GM23338 (cell line): ENCODE data around the gene TENT4A. TPM values are rescaled to one million over a fixed set of nuclear protein-coding genes. Genes with fewer than 3 reads are reported as not detected.

Source experiments
- ATAC-seq: fragments of 200-7000 bp; cut with Tn5 transposase; 3 replicates; pipeline ENCODE4 v1.9.1; 2020
- DNase-seq: peaks from one replicate; pipeline ENCODE4 v3.0.0-alpha.2; 2015; ENCODE audit warnings: low spot score
- H2AFZ ChIP-seq: fragments of 200-600 bp; sonication (generic); 2 replicates; pipeline ENCODE4 v1.8.0; 2016; ENCODE audit warnings: antibody characterized with exemption, mild to moderate bottlenecking, moderate library complexity
- H3F3A ChIP-seq: fragments of 200-600 bp; sonication (generic); replicated peaks from 2 replicates; pipeline ENCODE4 v1.8.0; 2017; ENCODE audit warnings: antibody characterized with exemption, mixed run types, low read depth
- H3K27ac ChIP-seq: fragments of 200-600 bp; sonication (generic); 2 replicates; pipeline ENCODE4 v1.6.1; 2016; ENCODE audit warnings: low read depth
- H3K27me3 ChIP-seq: fragments of 200-600 bp; sonication (generic); 2 replicates; pipeline ENCODE4 v1.8.0; 2016; ENCODE audit warnings: mild to moderate bottlenecking, mixed run types, moderate library complexity; ENCODE audit not compliant: insufficient read depth
- H3K36me3 ChIP-seq: fragments of 200-600 bp; sonication (generic); 2 replicates; pipeline ENCODE4 v1.8.0; 2016; ENCODE audit warnings: mild to moderate bottlenecking; ENCODE audit not compliant: insufficient read depth
- H3K4me1 ChIP-seq: fragments of 200-600 bp; sonication (generic); 2 replicates; pipeline ENCODE4 v1.8.0; 2016; ENCODE audit warnings: mild to moderate bottlenecking, moderate library complexity; ENCODE audit not compliant: insufficient read depth
- H3K4me2 ChIP-seq: fragments of 200-600 bp; sonication (generic); 2 replicates; pipeline ENCODE4 v1.7.1; 2017; ENCODE audit warnings: mixed run types
- H3K4me3 ChIP-seq: fragments of 200-600 bp; sonication (generic); 2 replicates; pipeline ENCODE4 v1.6.1; 2016; ENCODE audit warnings: mixed run types
- H3K79me2 ChIP-seq: fragments of 200-600 bp; sonication (generic); replicated peaks from 2 replicates; pipeline ENCODE4 v1.8.0; 2017; ENCODE audit warnings: mild to moderate bottlenecking; ENCODE audit not compliant: insufficient read depth
- H3K9me2 ChIP-seq: fragments of 200-600 bp; sonication (generic); 2 replicates; pipeline ENCODE4 v1.8.0; 2017; ENCODE audit not compliant: insufficient read depth
- H4K20me1 ChIP-seq: fragments of 200-600 bp; sonication (generic); replicated peaks from 2 replicates; pipeline ENCODE4 v1.8.0; 2017; ENCODE audit warnings: mild to moderate bottlenecking; ENCODE audit not compliant: insufficient read depth
- H3K27ac Mint-ChIP-seq: 2 replicates; pipeline ENCODE4 v1.8.0; 2020; ENCODE audit warnings: inconsistent platforms, mild to moderate bottlenecking, moderate library complexity, mixed read lengths
- H3K27me3 Mint-ChIP-seq: 3 replicates; pipeline ENCODE4 v1.8.0; 2022; ENCODE audit warnings: low read depth, mild to moderate bottlenecking, moderate library complexity, mixed read lengths, inconsistent platforms; ENCODE audit not compliant: insufficient read depth, poor library complexity
- H3K36me3 Mint-ChIP-seq: 3 replicates; pipeline ENCODE4 v1.8.0; 2021; ENCODE audit warnings: low read depth, mild to moderate bottlenecking, inconsistent platforms, moderate library complexity, mixed read lengths
- H3K4me1 Mint-ChIP-seq: 3 replicates; pipeline ENCODE4 v1.8.0; 2020; ENCODE audit warnings: mild to moderate bottlenecking, inconsistent platforms, mixed read lengths
- H3K4me3 Mint-ChIP-seq: 3 replicates; pipeline ENCODE4 v1.8.0; 2021; ENCODE audit warnings: moderate library complexity, mild to moderate bottlenecking, inconsistent platforms, mixed read lengths
- H3K9me3 Mint-ChIP-seq: 3 replicates; pipeline ENCODE4 v1.8.0; 2020; ENCODE audit warnings: moderate library complexity, mild to moderate bottlenecking, inconsistent platforms, mixed read lengths
- CREB1 ChIP-seq: fragments of 250-450 bp; sonication (Bioruptor Pico); IDR thresholded peaks from 2 replicates; pipeline ENCODE4 v1.5.0; 2020; ENCODE audit warnings: low read depth, mild to moderate bottlenecking, moderate library complexity
- ETS1 ChIP-seq: IDR thresholded peaks from 2 replicates; pipeline ENCODE4 v1.6.1; 2016; ENCODE audit warnings: antibody characterized with exemption
- EZH2 ChIP-seq: fragments of 200-600 bp; sonication (generic); IDR thresholded peaks from one replicate; pipeline ENCODE4 v1.8.0; 2017; ENCODE audit warnings: antibody characterized with exemption, mild to moderate bottlenecking, low read depth; ENCODE audit not compliant: unreplicated experiment
- EZH2phosphoT487 ChIP-seq: fragments of 200-600 bp; sonication (generic); IDR thresholded peaks from one replicate; pipeline ENCODE4 v1.8.1; 2018; ENCODE audit warnings: antibody characterized with exemption; ENCODE audit not compliant: unreplicated experiment
- JUNB ChIP-seq: IDR thresholded peaks from one replicate; pipeline ENCODE4 v1.6.1; 2016; ENCODE audit warnings: antibody characterized with exemption; ENCODE audit not compliant: unreplicated experiment
- polyA plus RNA-seq: library from polyadenylated mRNA; unstranded; fragments of >200 nt; fragmentation: Nextera tagmentation; extraction: Ambion mirVana; gene quantifications from 2 replicates; pipeline ENCODE4 v1.2.1, GENCODE V29; 2016
- total RNA-seq: library from RNA; depleted of rRNA; stranded (reverse); fragments of >200 nt; shearing (Covaris generic); gene quantifications from 2 replicates; pipeline ENCODE4 v1.2.3, GENCODE V29; 2014
- TF ChIP-seq, protein P1 (sequence below): fragments of 250-450 bp; sonication (Bioruptor Pico); IDR thresholded peaks from 2 replicates; pipeline ENCODE4 v1.5.0; 2020; ENCODE audit warnings: mild to moderate bottlenecking, moderate library complexity
- TF ChIP-seq, protein P2 (sequence below), 2 experiments: fragments of 200-600 bp in 1 of 2; sonication (generic) in 1 of 2; conservative IDR thresholded peaks; 2 replicates each; pipeline versions ENCODE4 v1.5.1 to v1.6.1; 2016 to 2017; ENCODE audit warnings: antibody characterized with exemption in 2 of 2, low read depth in 2 of 2, mild to moderate bottlenecking in 2 of 2, moderate library complexity in 1 of 2

The TENT4A gene
- total and polyA plus RNA-seq, 2 experiments from 2014 or later: 5.3 to 24.0 TPM

DNA sequence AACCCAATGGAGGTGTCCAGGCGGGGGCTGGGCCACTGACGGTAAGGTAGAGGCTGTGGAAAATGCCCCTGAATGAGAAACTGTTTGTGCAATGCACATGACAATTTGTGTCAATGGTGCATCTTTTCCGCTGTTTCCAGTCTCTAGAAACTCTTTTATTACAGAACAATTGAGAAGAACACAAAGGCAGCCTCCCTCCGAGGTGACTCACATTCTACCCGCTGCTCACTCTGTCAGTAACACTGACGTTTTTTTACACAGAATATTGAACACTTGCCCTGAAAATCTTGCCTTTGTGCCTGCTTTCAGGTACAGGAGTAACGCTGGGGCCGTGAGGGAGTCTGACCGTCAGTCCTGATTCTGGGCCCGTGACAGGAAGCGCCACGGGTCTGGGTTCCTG, 11.7 kb upstream of the TENT4A start:
- H3K36me3 ChIP-seq: no peaks in the 10 kb centered on the region
- Mint-ChIP-seq H3K27me3 (no peaks in the 10 kb centered on the region), H3K9me3 (no peaks in the 10 kb centered on the region), H3K4me3 (no peak overlapping the region), H3K36me3 (no peaks in the 10 kb centered on the region), H3K27ac (no peak overlapping the region), H3K4me1 (peaks cover 24% of the 10 kb centered on the region)
- DNase-seq (no peak), ATAC-seq (peak; percentile 18; the same call in 2 of the 3 replicates)
- no peak overlapping the region for H3K4me2 ChIP-seq
- peaks cover 16% of the 10 kb centered on the region; the same call in 1 of the 2 replicates for H3K4me1 ChIP-seq
- no peaks in the 10 kb centered on the region for H3F3A ChIP-seq
- H3K9me2 ChIP-seq: no peaks in the 10 kb centered on the region
- H3K27me3 ChIP-seq: no peaks in the 10 kb centered on the region
- no peaks in the 10 kb centered on the region for H3K79me2 ChIP-seq
- H3K4me3 ChIP-seq: no peak overlapping the region
- H3K27ac ChIP-seq: no peak overlapping the region
- no peak for TF ChIP-seq EZH2
- H2AFZ ChIP-seq: peak overlapping the region; percentile 77; the same call in 1 of the 2 replicates
- H4K20me1 ChIP-seq: no peaks in the 10 kb centered on the region

DNA sequence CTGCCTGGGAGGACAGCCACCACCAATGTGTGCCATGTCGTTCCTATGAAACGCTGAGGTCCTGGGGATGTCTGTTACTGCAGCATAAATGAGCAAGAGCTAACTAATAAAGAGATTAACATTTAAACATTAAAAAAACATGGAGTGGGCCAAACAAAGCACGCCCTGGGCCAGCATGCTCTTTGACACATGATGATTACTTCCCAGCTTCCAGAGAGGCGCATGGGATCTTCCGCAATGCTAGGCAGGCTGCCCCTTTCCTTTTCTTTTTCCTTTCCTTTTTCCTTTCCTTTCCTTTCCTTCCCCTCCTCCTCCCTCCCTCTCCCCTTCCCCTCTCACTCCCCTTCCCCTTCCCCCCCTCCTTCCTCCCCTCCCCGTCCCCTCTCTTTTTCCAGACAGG, 10.6 kb upstream of the TENT4A start:
- H3K4me2 ChIP-seq: no peak overlapping the region

More for the DNA sequence above, 10.6 kb upstream of the TENT4A start:
- DNase-seq: no peak
- no peak overlapping the region for H3K4me3 Mint-ChIP-seq
- Histone ChIP-seq H3K27me3 (no peaks in the 10 kb centered on the region), H3K4me1 (peaks cover 16% of the 10 kb centered on the region; the same call in 1 of the 2 replicates), H3K79me2 (no peaks in the 10 kb centered on the region), H3K4me3 (no peak overlapping the region), H4K20me1 (no peaks in the 10 kb centered on the region), H3F3A (no peaks in the 10 kb centered on the region), H3K9me2 (no peaks in the 10 kb centered on the region), H2AFZ (no peak overlapping the region), H3K27ac (no peak overlapping the region), H3K36me3 (no peaks in the 10 kb centered on the region)
- H3K9me3 Mint-ChIP-seq: no peaks in the 10 kb centered on the region
- H3K4me1 Mint-ChIP-seq: peaks cover 24% of the 10 kb centered on the region
- H3K36me3 Mint-ChIP-seq: no peaks in the 10 kb centered on the region
- TF ChIP-seq EZH2phosphoT487 (no peak), CREB1 (CRISPR knock-in tag) (no peak), ETS1 (no peak), JUNB (no peak)
- TF ChIP-seq, protein P1, sequence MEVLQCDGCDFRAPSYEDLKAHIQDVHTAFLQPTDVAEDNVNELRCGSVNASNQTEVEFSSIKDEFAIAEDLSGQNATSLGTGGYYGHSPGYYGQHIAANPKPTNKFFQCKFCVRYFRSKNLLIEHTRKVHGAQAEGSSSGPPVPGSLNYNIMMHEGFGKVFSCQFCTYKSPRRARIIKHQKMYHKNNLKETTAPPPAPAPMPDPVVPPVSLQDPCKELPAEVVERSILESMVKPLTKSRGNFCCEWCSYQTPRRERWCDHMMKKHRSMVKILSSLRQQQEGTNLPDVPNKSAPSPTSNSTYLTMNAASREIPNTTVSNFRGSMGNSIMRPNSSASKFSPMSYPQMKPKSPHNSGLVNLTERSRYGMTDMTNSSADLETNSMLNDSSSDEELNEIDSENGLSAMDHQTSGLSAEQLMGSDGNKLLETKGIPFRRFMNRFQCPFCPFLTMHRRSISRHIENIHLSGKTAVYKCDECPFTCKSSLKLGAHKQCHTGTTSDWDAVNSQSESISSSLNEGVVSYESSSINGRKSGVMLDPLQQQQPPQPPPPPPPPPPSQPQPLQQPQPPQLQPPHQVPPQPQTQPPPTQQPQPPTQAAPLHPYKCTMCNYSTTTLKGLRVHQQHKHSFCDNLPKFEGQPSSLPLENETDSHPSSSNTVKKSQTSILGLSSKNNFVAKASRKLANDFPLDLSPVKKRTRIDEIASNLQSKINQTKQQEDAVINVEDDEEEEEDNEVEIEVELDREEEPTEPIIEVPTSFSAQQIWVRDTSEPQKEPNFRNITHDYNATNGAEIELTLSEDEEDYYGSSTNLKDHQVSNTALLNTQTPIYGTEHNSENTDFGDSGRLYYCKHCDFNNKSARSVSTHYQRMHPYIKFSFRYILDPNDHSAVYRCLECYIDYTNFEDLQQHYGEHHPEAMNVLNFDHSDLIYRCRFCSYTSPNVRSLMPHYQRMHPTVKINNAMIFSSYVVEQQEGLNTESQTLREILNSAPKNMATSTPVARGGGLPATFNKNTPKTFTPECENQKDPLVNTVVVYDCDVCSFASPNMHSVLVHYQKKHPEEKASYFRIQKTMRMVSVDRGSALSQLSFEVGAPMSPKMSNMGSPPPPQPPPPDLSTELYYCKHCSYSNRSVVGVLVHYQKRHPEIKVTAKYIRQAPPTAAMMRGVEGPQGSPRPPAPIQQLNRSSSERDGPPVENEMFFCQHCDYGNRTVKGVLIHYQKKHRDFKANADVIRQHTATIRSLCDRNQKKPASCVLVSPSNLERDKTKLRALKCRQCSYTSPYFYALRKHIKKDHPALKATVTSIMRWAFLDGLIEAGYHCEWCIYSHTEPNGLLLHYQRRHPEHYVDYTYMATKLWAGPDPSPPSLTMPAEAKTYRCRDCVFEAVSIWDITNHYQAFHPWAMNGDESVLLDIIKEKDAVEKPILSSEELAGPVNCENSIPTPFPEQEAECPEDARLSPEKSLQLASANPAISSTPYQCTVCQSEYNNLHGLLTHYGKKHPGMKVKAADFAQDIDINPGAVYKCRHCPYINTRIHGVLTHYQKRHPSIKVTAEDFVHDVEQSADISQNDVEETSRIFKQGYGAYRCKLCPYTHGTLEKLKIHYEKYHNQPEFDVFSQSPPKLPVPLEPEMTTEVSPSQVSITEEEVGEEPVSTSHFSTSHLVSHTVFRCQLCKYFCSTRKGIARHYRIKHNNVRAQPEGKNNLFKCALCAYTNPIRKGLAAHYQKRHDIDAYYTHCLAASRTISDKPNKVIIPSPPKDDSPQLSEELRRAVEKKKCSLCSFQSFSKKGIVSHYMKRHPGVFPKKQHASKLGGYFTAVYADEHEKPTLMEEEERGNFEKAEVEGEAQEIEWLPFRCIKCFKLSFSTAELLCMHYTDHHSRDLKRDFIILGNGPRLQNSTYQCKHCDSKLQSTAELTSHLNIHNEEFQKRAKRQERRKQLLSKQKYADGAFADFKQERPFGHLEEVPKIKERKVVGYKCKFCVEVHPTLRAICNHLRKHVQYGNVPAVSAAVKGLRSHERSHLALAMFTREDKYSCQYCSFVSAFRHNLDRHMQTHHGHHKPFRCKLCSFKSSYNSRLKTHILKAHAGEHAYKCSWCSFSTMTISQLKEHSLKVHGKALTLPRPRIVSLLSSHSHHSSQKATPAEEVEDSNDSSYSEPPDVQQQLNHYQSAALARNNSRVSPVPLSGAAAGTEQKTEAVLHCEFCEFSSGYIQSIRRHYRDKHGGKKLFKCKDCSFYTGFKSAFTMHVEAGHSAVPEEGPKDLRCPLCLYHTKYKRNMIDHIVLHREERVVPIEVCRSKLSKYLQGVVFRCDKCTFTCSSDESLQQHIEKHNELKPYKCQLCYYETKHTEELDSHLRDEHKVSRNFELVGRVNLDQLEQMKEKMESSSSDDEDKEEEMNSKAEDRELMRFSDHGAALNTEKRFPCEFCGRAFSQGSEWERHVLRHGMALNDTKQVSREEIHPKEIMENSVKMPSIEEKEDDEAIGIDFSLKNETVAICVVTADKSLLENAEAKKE (CRISPR knock-in tag): no peak
- TF ChIP-seq, protein P2, sequence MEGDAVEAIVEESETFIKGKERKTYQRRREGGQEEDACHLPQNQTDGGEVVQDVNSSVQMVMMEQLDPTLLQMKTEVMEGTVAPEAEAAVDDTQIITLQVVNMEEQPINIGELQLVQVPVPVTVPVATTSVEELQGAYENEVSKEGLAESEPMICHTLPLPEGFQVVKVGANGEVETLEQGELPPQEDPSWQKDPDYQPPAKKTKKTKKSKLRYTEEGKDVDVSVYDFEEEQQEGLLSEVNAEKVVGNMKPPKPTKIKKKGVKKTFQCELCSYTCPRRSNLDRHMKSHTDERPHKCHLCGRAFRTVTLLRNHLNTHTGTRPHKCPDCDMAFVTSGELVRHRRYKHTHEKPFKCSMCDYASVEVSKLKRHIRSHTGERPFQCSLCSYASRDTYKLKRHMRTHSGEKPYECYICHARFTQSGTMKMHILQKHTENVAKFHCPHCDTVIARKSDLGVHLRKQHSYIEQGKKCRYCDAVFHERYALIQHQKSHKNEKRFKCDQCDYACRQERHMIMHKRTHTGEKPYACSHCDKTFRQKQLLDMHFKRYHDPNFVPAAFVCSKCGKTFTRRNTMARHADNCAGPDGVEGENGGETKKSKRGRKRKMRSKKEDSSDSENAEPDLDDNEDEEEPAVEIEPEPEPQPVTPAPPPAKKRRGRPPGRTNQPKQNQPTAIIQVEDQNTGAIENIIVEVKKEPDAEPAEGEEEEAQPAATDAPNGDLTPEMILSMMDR (conservative IDR thresholded peaks at IDR 0.05; ENCODE audit: low read depth in 2 of 2): no peak
- no peaks in the 10 kb centered on the region for H3K27me3 Mint-ChIP-seq
- ATAC-seq: no peak
- no peak overlapping the region for H3K27ac Mint-ChIP-seq
